Measurements from ENCODE around the gene CCDC187. TPM values are rescaled to one million over a fixed set of nuclear protein-coding genes. Genes with fewer than 3 reads are reported as not detected.

Gene CCDC187
- total RNA-seq, 2 donors from 2014 or later, result 1.2 TPM; not detected in 1

DNA sequence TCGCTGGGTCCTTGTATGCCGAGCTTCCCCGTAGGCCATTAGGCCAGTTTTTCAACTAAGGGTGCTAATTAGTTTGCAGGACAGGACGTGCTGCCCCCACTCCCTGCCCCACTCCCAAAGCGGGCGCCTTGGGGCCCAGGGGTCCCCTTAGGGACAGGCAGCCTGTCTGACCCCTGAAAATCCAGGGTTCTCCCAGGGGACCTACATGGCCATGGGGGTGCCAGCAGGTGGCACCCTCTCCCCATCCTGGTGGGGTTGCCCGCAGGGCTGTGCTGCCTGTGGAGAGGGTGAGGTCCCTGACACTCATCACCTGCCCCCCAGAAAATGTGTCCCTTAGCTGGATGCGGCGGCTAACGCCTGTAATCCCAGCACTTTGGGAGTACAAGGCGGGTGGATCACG is 8.5 kb upstream of the CCDC187 start:
- H3K4me3 ChIP-seq, result no peak overlapping the region
- TF ChIP-seq POLR2A (IDR thresholded peaks at IDR 0.05) (no peak), POLR2AphosphoS5 (IDR thresholded peaks at IDR 0.05) (no peak)
- TF ChIP-seq, protein P1, sequence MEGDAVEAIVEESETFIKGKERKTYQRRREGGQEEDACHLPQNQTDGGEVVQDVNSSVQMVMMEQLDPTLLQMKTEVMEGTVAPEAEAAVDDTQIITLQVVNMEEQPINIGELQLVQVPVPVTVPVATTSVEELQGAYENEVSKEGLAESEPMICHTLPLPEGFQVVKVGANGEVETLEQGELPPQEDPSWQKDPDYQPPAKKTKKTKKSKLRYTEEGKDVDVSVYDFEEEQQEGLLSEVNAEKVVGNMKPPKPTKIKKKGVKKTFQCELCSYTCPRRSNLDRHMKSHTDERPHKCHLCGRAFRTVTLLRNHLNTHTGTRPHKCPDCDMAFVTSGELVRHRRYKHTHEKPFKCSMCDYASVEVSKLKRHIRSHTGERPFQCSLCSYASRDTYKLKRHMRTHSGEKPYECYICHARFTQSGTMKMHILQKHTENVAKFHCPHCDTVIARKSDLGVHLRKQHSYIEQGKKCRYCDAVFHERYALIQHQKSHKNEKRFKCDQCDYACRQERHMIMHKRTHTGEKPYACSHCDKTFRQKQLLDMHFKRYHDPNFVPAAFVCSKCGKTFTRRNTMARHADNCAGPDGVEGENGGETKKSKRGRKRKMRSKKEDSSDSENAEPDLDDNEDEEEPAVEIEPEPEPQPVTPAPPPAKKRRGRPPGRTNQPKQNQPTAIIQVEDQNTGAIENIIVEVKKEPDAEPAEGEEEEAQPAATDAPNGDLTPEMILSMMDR (IDR thresholded peaks at IDR 0.05), result peak in 3 of 4 experiments; percentile 50 to 65 (median 61)
- no peaks in the 10 kb centered on the region for H3K9me3 ChIP-seq
- 69% methylated on average over 12 of the region's 12 CpGs for WGBS
- no peaks in the 10 kb centered on the region for H3K36me3 ChIP-seq
- no peaks in the 10 kb centered on the region for H3K4me1 ChIP-seq (replicated peaks)
- H3K27ac ChIP-seq, result no peak overlapping the region
- H3K27me3 ChIP-seq (replicated peaks; ENCODE audit: insufficient read depth), result no peaks in the 10 kb centered on the region
- DNase-seq (ENCODE audit: low spot score), result no peak
- intact Hi-C loops (cut with DNase I), result no loop called here

DNA sequence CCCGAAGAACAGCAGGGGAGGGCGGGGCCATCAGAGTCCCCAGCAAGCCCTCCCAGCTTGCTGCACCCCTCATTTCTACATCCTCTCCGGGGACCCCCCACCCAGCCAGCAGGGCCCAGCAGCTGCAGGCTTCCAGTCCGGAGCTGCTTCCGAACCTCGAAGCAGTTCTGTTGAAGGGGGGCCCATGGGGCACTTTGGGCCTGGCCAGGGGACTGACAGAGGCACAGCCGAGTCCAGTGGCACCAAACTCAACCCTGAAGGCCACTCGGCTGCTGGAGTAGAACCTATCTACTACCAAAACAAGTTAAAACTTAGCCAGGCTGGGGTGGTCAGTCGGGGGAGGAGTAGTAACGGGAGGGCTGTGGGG is 8.1 kb upstream of the CCDC187 start:
- WGBS, result 66% methylated on average over 9 of the region's 10 CpGs
- TF ChIP-seq POLR2AphosphoS5 (IDR thresholded peaks at IDR 0.05) (no peak), POLR2A (IDR thresholded peaks at IDR 0.05) (no peak)
- TF ChIP-seq, protein P1 (IDR thresholded peaks at IDR 0.05), result no peak
- Histone ChIP-seq H3K9me3 (no peaks in the 10 kb centered on the region), H3K27ac (no peak overlapping the region), H3K36me3 (no peaks in the 10 kb centered on the region), H3K27me3 (replicated peaks; ENCODE audit: insufficient read depth) (no peaks in the 10 kb centered on the region), H3K4me1 (replicated peaks) (no peaks in the 10 kb centered on the region), H3K4me3 (no peak overlapping the region)
- intact Hi-C loops (cut with DNase I), result no loop called here
- DNase-seq (ENCODE audit: low spot score), result no peak

DNA sequence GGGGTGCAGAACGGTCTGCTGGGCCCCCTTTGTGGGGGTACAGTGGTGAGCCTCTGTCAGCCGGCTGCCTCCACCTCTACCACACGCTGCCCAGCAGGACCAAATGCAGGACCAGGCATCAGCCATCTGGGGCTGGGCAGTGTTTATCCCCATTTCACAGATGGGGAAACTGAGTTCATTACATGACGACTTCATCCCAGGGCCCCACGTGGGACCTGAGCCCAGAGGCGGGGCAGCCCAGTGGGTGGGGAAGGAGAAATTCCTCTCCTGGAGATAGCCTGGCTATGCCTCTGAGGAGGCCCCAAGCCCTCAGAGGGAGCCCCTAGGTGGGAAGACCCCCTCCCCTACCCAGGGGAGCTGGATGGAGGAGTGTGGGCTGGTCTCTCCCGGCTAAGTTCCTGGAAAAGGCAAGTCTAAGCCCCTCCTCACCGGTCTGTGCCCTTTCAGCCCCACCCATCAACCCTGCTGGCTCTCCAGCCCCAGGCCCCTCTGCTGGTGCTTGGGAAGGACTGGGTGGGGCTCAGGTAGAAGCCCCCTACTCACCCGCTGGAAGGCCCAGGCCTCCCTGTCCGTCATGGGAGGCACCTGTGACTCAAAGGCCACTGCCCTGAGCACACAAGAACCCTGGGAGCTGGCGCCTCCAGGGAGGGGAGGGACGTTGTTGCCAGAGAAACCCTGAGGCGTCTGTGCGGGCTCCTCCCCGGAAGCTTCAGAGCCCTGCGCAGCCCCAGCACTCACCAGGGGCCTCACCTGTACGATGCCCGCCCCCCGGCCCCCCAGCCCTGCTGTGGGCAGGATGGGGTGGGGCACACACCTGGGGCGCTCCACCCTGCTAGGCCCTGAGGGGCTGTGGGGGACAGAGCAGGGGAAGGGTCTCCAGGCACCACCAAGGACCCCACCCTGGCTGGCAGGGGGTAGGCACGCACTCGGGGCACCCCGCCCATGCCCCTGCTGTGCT is 7.4 kb upstream of the CCDC187 start:
- H3K9me3 ChIP-seq, result no peaks in the 10 kb centered on the region
- H3K36me3 ChIP-seq, result no peaks in the 10 kb centered on the region
- TF ChIP-seq, protein P1 (IDR thresholded peaks at IDR 0.05), result no peak
- TF ChIP-seq POLR2A (IDR thresholded peaks at IDR 0.05) (no peak), POLR2AphosphoS5 (IDR thresholded peaks at IDR 0.05) (no peak)
- DNase-seq (ENCODE audit: low spot score), result no peak
- no peak overlapping the region for H3K27ac ChIP-seq
- WGBS, result 67% methylated on average over 21 of the region's 23 CpGs
- intact Hi-C loops (cut with DNase I), result no loop called here
- no peaks in the 10 kb centered on the region for H3K4me1 ChIP-seq (replicated peaks)
- H3K27me3 ChIP-seq (replicated peaks; ENCODE audit: insufficient read depth), result no peaks in the 10 kb centered on the region
- H3K4me3 ChIP-seq, result no peak overlapping the region

DNA sequence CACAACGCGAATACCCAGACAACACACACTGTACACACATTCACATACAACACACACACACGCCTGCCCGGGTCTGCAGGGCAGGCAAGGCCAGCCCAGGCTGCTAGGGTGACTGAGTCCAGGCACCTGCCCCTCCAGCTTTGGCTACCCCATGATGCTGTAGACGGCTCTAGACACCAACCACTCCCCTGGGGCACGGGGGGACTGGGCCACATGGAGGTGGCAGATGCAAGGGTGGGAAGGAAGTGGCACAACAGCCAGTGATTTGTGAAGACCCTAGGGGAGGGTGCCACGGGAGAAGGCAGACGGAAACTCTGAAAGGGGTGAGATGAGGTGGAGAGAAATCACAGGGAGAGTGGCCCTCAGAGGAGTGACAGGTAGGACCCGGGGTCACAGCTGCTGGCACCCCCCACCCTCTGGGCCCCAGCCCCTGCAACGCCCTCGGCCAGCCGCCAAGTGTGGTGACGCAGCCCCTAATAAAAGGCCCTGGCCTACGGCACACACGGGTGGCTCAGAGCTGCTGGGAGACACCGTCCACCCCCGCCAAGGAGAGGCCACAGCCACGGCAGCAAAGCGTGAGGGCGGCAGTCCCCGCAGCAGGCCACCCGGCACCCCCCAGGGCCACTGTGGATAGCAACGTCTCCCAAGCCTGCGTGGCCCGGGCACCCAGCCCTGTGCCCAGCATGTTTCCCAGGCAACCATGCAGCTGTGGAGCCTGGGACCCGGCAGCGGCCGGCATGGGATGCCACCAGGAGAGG is 6.6 kb upstream of the CCDC187 start:
- intact Hi-C loops (cut with DNase I), result no loop called here
- Histone ChIP-seq H3K27me3 (replicated peaks; ENCODE audit: insufficient read depth) (no peaks in the 10 kb centered on the region), H3K4me1 (replicated peaks) (no peaks in the 10 kb centered on the region), H3K9me3 (no peaks in the 10 kb centered on the region), H3K36me3 (no peaks in the 10 kb centered on the region), H3K27ac (no peak overlapping the region), H3K4me3 (no peak overlapping the region)
- TF ChIP-seq POLR2A (IDR thresholded peaks at IDR 0.05), result no peak
- TF ChIP-seq, protein P1 (IDR thresholded peaks at IDR 0.05), result no peak
- TF ChIP-seq POLR2AphosphoS5 (IDR thresholded peaks at IDR 0.05), result no peak
- WGBS, result 39% methylated on average over 14 of the region's 28 CpGs
- no peak for DNase-seq (ENCODE audit: low spot score)
